HFFc6 (cell line): ENCODE measurements around the gene TSPAN11. TPM values are rescaled to one million over a fixed set of nuclear protein-coding genes. Genes with fewer than 3 reads are reported as not detected.

Source experiments
- DNase-seq: peaks from one replicate; pipeline ENCODE4 v3.0.0-alpha.2; 2018
- H3K27ac Mint-ChIP-seq: 2 replicates; pipeline ENCODE4 v1.8.0; 2020; ENCODE audit warnings: mild to moderate bottlenecking, mixed read lengths
- H3K27me3 Mint-ChIP-seq: 2 replicates; pipeline ENCODE4 v1.8.0; 2021; ENCODE audit warnings: mild to moderate bottlenecking, moderate library complexity, mixed read lengths; ENCODE audit not compliant: insufficient read depth
- H3K36me3 Mint-ChIP-seq: 2 replicates; pipeline ENCODE4 v1.8.0; 2021; ENCODE audit warnings: low read depth, mixed read lengths
- H3K4me1 Mint-ChIP-seq: 2 replicates; pipeline ENCODE4 v1.8.0; 2020; ENCODE audit warnings: low read depth, mixed read lengths
- H3K4me3 Mint-ChIP-seq: 2 replicates; pipeline ENCODE4 v1.8.0; 2020; ENCODE audit warnings: mild to moderate bottlenecking, moderate library complexity, mixed read lengths
- H3K9me3 Mint-ChIP-seq: 2 replicates; pipeline ENCODE4 v1.8.0; 2020; ENCODE audit warnings: mild to moderate bottlenecking, mixed read lengths
- CTCF ChIP-seq: fragments of 200-600 bp; sonication (generic); IDR thresholded peaks from 2 replicates; pipeline ENCODE4 v1.5.0; 2021; ENCODE audit warnings: antibody characterized with exemption, mild to moderate bottlenecking
- total RNA-seq, 6 experiments: library from RNA; stranded (reverse); fragmentation: NEBNext Ultra II Directional; extraction: Animal tissue kit (Norgen Biotek cat#: 25700); gene quantifications; 2 replicates in 1 of 6; 3 replicates in 5 of 6; pipeline ENCODE4 v1.2.3, GENCODE V29; 2021

Gene TSPAN11
- total RNA-seq, 6 experiments from 2014 or later: 0.17 to 0.18 TPM; not detected in 4

DNA sequence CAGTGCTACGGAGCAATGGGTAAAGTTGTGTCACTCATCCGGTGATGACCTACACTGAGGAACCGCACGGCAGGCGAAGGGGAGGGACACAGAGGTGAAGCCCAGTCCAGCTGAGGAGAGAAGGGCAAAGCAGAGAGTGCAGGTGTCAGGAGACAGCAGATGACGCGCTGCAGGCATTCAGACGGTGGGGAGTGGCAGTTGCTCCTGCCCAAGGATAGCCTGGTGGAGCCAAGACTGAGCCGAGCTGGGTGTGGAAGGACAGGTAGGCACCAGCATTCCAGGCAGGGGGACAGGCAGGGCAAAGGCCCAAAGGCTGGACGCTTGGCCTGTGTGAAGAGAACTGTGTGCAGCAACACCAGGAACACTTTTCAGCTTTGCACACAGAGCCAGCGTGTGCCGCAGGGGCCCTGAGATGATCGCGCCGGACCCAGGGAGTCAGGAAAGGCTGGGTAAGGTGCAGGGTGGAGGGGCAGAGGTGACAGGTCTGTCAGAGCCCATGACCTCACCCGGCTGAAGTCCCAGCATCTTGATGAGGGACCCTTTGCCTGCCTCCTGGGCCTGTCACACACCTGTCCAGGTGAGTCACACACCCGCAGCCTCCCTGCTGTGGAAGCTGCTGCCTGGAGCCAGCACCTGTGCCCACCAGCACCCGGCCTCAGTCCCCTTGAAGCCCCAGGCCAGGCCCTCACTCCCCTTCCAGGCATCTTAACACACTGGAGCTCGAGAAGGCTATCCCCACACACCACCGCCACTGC is 48.4 kb downstream of the TSPAN11 start:
- no peaks in the 10 kb centered on the region for H3K4me1 Mint-ChIP-seq
- no peaks in the 10 kb centered on the region for H3K9me3 Mint-ChIP-seq
- TF ChIP-seq CTCF: no peak
- no peak overlapping the region for H3K4me3 Mint-ChIP-seq
- H3K27ac Mint-ChIP-seq: no peak overlapping the region
- DNase-seq: no peak
- peaks cover 45% of the 10 kb centered on the region for H3K27me3 Mint-ChIP-seq
- H3K36me3 Mint-ChIP-seq: no peaks in the 10 kb centered on the region

DNA sequence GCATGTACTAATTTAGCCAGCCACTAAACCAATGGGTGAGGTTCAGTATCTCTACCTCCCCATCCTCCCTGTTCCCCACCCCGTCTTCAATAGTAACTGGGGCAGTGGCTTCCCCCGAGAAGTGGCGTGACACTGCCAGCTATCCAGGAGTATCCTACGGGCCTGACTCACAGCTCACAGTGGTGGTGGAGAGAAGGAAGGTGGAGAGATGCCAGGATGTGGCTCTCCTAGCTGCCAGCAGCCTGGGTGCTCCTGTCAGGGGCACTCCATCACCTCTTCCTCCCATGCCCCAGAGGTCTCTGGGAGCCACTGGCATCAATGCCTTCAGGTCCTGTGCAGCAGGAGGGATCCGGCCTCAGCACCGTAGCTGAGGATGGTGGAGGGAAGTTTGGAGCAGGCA is 49.0 kb downstream of the TSPAN11 start:
- Mint-ChIP-seq H3K4me3 (no peak overlapping the region), H3K4me1 (no peaks in the 10 kb centered on the region), H3K27me3 (peaks cover 47% of the 10 kb centered on the region), H3K9me3 (no peaks in the 10 kb centered on the region), H3K36me3 (no peaks in the 10 kb centered on the region), H3K27ac (no peak overlapping the region)
- TF ChIP-seq CTCF: no peak
- DNase-seq: no peak

DNA sequence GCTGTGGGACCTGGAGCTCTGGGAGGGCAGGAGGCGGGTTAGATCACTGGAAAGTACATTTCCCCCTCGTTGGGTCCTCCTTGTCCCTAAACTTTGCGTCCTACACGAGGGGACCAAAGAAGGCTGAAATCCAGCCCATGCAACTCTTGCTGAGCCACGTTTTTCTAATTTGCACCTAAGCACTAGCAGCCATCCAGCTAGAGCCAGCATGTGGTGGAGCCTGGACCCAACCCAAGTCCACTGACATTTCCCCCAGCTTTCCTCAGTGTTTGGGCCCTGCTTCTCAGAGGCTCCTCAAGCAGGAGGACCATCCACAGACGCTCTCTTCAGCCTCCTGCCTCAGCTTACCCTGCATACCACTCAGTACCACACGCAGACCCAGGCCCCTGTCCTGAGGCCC is 49.7 kb downstream of the TSPAN11 start:
- Mint-ChIP-seq H3K27ac (no peak overlapping the region), H3K27me3 (peaks cover 49% of the 10 kb centered on the region), H3K4me1 (no peaks in the 10 kb centered on the region), H3K36me3 (no peaks in the 10 kb centered on the region), H3K4me3 (no peak overlapping the region), H3K9me3 (no peaks in the 10 kb centered on the region)
- no peak for TF ChIP-seq CTCF
- no peak for DNase-seq

- Mint-ChIP-seq H3K4me1 (no peaks in the 10 kb centered on the region), H3K27me3 (peaks cover 49% of the 10 kb centered on the region), H3K27ac (no peak overlapping the region), H3K9me3 (no peaks in the 10 kb centered on the region), H3K4me3 (no peak overlapping the region), H3K36me3 (no peaks in the 10 kb centered on the region)
- DNase-seq: no peak
- no peak for TF ChIP-seq CTCF
These were observed 50.6 kb downstream of the TSPAN11 start for GRCh38 chr12:30977124-30977523.

DNA sequence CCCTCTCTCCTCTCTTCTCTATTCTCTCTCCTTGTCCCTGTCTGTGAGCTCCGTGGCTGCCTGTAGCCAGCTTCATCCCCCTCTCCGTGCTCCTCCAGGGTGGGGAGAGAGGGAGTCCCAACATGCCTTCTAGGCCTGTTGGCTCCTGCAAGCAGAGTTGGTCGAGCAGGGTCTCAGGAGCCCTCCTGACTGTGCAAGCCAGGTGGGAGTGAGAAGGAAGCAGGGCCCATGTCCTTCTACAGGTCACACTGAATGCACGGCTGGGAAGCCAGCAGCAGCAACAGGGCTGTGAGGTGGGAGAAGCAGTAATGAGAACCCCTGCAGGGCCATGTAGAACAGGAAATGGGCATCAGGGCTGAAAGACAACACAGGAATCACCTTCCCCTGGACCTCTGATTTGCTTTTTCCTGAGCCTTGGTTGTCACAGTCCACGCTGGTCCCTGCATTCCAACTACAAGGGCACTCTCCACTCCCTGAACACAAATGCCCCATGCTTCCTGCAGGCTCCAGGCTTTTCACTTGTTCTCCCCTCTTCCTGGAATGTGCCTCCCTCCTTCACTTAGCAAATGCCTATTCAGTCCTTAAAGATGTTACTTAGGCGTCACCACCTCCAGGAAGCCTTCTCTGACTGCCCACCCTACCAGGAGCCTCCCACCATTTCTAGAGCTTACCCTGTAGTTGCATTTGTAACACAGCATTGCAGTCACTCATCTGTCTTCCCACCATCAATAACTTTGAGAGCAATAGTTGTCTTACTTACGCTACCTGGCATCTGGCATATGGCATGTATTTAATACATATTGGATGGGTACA is 51.2 kb downstream of the TSPAN11 start:
- Mint-ChIP-seq H3K27ac (no peak overlapping the region), H3K4me1 (no peaks in the 10 kb centered on the region), H3K36me3 (no peaks in the 10 kb centered on the region)

More for the DNA sequence above, 51.2 kb downstream of the TSPAN11 start:
- H3K4me3 Mint-ChIP-seq: no peak overlapping the region
- peaks cover 44% of the 10 kb centered on the region for H3K27me3 Mint-ChIP-seq
- no peaks in the 10 kb centered on the region for H3K9me3 Mint-ChIP-seq
- TF ChIP-seq CTCF: no peak
- no peak for DNase-seq
